ENCODE results near the gene INCA1. TPM values are rescaled to one million over a fixed set of nuclear protein-coding genes. Genes with fewer than 3 reads are reported as not detected.

INCA1 gene
- polyA plus RNA-seq, 3 donors: 0.47 to 1.6 (median 1.1) TPM

GRCh38 chr17:4956493-4957061 lies 40.7 kb downstream of the INCA1 start:
- 74 to 80% (median 79%) methylated on average over 10 of the region's 10 CpGs for WGBS, 3 donors
- no peak overlapping the region for H3K27ac ChIP-seq (ENCODE audit: low read depth, low read length)

- WGBS, 3 donors: 97 to 99% (median 97%) methylated on average over 8 of the region's 8 CpGs
- H3K27ac ChIP-seq (ENCODE audit: low read depth, low read length): no peak overlapping the region
Observed at GRCh38 chr17:4955091-4955490, 42.2 kb downstream of the INCA1 start.

DNA sequence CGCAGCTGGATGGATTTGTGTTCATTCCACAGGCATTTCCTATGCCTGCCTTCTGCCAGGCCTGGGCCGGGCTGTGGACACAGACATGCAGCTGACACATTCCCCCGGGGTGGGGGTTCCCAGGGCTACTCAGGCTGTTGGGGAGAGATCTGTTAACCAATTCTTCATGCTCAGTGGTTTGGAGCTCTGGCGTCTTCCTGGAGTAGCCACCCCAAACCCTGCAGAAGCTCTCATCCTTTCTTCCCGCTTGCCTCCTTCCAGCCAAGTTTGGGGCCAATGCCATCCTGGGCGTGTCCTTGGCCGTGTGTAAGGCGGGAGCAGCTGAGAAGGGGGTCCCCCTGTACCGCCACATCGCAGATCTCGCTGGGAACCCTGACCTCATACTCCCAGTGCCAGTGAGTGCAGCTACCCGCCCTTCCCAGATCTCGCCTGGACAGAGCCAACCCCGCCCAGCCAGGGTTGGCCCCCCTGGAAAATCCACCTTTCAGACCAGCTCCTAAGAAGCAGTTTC lies 43.8 kb downstream of the INCA1 start:
- H3K27ac ChIP-seq (ENCODE audit: low read depth, low read length): no peak overlapping the region
- 66 to 80% (median 70%) methylated on average over 14 of the region's 14 CpGs for WGBS, 3 donors

- 77 to 91% (median 85%) methylated on average over 3 of the region's 3 CpGs for WGBS, 3 donors
- H3K27ac ChIP-seq (ENCODE audit: low read depth, low read length): no peak overlapping the region
Observed at GRCh38 chr17:4951486-4951885, 45.8 kb downstream of the INCA1 start.

GRCh38 chr17:4950746-4951204 lies 46.5 kb downstream of the INCA1 start, which contains the start of gene ENO3:
Gene ENO3 (plus strand): TSS chr17:4951119. CDS start chr17:4951830, 711 bp downstream.
- WGBS, 3 donors: 41 to 55% (median 53%) methylated on average over 7 of the region's 7 CpGs
- peak within 1 kb of the TSS; percentile 45 for H3K27ac ChIP-seq (ENCODE audit: low read depth, low read length)

DNA sequence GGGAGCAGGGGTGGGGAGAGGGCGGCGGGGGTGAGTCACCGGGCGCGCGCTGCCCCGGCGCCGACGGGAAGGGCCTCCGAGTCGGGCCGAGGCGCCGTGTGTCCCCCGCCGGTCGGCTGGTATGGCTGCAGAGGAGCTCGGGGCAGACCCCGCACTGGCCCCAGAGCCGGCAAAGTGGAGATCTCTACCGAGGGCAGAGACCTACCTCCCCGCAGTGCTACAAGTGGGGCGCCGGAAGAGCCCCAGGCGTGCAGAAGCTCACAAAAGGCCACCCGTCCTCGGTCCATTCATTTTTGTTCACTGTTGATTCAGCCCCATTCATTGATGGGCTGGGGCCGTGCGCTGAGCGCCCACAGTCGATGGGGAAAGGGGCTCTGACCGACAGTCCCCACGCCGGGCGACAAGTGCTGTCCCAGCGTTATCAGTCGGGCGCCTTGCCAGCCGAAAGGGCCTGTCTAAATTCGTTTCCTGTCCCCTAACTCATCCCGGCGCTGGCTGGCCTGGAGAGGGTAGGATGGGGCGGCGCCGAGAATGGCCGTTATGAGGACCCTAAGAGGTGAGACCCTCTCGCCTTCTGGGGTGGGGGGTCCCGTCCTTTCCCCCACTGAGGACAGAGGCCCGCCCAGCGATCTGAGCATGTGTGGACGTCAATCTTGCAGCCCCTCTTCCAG lies 47.1 kb downstream of the INCA1 start:
- H3K27ac ChIP-seq (ENCODE audit: low read depth, low read length): peak overlapping the region; percentile 45
- 5 to 11% (median 6%) methylated on average over 48 to 52 of the region's 52 CpGs for WGBS, 3 donors

- 0 to 1% (median 1%) methylated on average over 33 to 74 of the region's 75 CpGs for WGBS, 3 donors
- H3K27ac ChIP-seq (ENCODE audit: low read depth, low read length): peak overlapping the region; percentile 45
Observed at GRCh38 chr17:4949321-4950074, 47.8 kb downstream of the INCA1 start.

DNA sequence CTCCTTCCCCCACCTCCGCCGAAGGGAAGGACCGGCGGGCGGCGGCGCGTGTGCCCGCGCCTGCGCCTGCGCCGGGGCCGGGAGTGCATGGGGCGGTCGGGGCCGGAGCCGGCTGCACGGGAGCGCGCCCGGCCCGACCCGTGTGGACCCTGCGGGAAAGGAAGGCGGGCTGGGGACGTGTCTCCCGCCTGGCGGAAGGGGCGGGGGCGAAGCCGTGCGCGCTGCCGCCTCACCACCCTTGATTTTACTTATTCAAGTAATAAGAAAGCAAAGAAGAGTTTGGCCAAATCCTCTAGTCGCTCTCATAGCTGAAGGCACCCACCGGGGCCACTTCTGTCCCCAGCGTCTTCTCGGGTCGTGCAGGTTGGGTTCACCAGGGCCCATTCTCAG lies 48.4 kb downstream of the INCA1 start:
- 0 to 2% (median 1%) methylated on average over 25 to 40 of the region's 40 CpGs for WGBS, 3 donors
- peak overlapping the region; percentile 45 for H3K27ac ChIP-seq (ENCODE audit: low read depth, low read length)

DNA sequence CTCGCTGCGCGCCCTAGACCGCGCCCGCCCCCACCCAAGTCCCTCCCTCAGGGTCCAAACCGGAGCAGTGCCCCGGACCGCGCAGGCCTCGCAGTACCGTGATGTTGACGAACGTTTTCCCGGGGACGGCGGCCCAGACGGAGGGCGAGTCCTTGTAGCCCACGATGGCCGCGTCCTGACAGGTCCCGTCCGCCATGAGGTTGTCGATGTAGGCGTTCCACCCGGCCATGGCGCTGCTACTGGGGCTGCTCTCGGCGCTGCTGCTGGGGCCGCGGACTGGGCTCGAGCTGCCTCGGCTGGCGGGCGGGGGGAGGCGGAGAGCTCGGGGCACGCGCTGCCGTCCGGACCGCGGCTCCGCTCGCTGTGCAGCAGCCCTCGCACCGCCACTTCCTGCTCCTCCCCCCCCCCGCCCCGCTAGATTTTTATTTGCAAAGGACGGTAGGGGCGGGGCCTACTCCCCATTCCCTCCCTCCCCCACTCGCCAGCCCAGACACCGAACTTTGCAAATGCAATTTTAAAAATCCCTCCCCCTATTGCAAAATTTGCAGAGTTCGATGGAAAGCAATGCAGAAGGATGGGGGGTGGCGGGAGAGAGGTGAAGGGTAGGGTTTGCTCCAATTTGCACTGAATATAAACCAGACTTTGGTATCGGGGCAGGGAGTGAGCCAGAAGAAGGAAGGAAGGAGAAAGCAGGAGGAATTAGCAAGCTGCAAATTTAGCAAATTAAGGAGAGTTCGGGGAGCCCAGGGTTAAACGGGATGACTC lies 49.0 kb downstream of the INCA1 start, which contains the start of gene PFN1:
Gene PFN1, minus strand, starts transcription at position 365 of the 765 bp plus-strand sequence. Its CDS starts 136 bp downstream, at position 229.
- 0 to 1% (median 1%) methylated on average over 39 to 58 of the region's 59 CpGs for WGBS, 3 donors
- peak within 1 kb of the TSS; percentile 96 for H3K27ac ChIP-seq (ENCODE audit: low read depth, low read length)

- H3K27ac ChIP-seq (ENCODE audit: low read depth, low read length): peak overlapping the region; percentile 96
- WGBS, 3 donors: 0 to 1% (median 0%) methylated on average over 42 to 56 of the region's 56 CpGs
Observed at GRCh38 chr17:4947411-4948165, 49.7 kb downstream of the INCA1 start.

- peak overlapping the region; percentile 96 for H3K27ac ChIP-seq (ENCODE audit: low read depth, low read length)
- WGBS, 3 donors: 1 to 2% (median 1%) methylated on average over 7 of the region's 7 CpGs
Observed at GRCh38 chr17:4947010-4947410, 50.3 kb downstream of the INCA1 start.

- 21 to 34% (median 25%) methylated on average over 16 of the region's 16 CpGs for WGBS, 3 donors
- peak overlapping the region; percentile 60 for H3K27ac ChIP-seq (ENCODE audit: low read depth, low read length)
Observed at GRCh38 chr17:4946312-4946976, 50.9 kb downstream of the INCA1 start.

DNA sequence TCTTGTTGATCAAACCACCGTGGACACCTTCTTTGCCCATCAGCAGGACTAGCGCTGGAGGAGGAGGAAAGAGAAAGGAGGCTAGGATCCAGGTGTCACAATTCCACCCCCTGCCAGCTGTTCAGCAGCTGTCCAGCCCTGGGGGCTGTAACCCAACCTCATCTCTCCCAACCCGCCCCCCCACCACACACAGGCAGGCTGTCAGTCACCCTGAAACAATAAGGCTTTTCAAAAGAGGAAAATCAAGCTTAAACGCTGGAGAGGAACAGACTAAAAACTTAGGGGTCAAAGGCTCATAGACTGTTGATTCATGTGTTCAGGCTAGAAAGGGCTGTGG lies 51.4 kb downstream of the INCA1 start:
- no peak overlapping the region for H3K27ac ChIP-seq (ENCODE audit: low read depth, low read length)
- WGBS, 3 donors: 31 to 40% (median 34%) methylated on average over 4 of the region's 4 CpGs

DNA sequence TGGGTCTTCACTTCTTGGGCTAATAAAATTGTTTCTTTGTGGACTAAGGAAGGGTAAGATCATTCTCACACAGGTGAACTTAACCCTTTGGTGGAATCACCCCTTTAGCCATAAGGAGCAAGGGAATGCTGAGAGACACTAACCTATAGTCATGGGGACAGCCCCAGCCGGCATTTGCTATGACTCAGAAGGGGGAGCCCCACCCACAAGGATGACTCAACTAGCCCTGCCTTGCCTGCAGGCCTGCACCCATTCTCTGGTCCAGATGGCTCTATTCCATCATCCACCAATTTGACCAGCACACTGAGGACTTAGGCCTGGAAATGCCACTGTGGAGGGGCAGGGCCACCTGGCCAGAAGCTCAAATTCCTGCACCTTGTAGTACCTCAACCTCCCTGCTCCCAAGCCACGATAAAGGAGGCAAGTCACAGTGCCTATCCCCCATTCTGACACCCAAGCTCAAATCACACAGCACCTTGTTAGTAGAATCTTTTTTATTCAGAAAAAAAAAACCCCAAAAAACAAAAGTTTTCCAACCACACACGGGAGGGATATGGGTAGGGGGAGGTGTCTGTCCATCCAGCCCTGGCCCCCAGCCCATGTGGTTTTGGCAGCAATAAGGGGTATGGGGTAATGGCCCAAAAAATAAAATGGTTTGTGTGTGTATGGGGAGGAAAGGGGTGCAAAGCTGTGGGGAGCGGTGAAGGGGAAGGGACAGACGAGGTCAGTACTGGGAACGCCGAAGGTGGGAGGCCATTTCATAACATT lies 52.0 kb downstream of the INCA1 start:
- peak overlapping the region; percentile 29 for H3K27ac ChIP-seq (ENCODE audit: low read depth, low read length)
- WGBS, 3 donors: 25 to 54% (median 31%) methylated on average over 7 of the region's 7 CpGs

- WGBS, 3 donors: 39 to 63% (median 49%) methylated on average over 8 of the region's 8 CpGs
- H3K27ac ChIP-seq (ENCODE audit: low read depth, low read length): peak overlapping the region; percentile 29
Observed at GRCh38 chr17:4944554-4945175, 52.7 kb downstream of the INCA1 start.

GRCh38 chr17:4944163-4944553 lies 53.2 kb downstream of the INCA1 start:
- 34 to 72% (median 40%) methylated on average over 3 of the region's 3 CpGs for WGBS, 3 donors
- peak overlapping the region; percentile 29 for H3K27ac ChIP-seq (ENCODE audit: low read depth, low read length)

All from adipose tissue (tissue), 3 donors.